Natural killer cell (primary cell): ENCODE measurements around the gene LRP5. TPM values are rescaled to one million over a fixed set of nuclear protein-coding genes. Genes with fewer than 3 reads are reported as not detected.

Source experiments
- ATAC-seq, 3 donors: fragments of 150-1000 bp in 2 of 3; fragments of 200-7000 bp in 1 of 3; cut with Tn5 transposase; 1 replicate in 1 of 3; 2 replicates in 2 of 3; pipeline ENCODE4 v1.10.0; 2021; ENCODE audit warnings: mild to moderate bottlenecking in 2 of 3, moderate library complexity in 2 of 3
- DNase-seq, 2 donors: peaks; one replicate each; pipeline versions ENCODE4 v3.0.0 to v3.0.0-alpha.2; 2013 to 2021; ENCODE audit warnings: mixed read lengths in 1 of 2
- H3K27ac ChIP-seq: one replicate; pipeline ENCODE4 v1.5.1; 2013; ENCODE audit warnings: mild to moderate bottlenecking, low read length
- H3K27me3 ChIP-seq: one replicate; pipeline ENCODE4 v1.6.1; 2013; ENCODE audit warnings: low read length; ENCODE audit not compliant: control insufficient read depth, insufficient read depth
- H3K36me3 ChIP-seq: one replicate; pipeline ENCODE4 v1.6.1; 2013; ENCODE audit warnings: low read length; ENCODE audit not compliant: control insufficient read depth, insufficient read depth
- H3K4me1 ChIP-seq: one replicate; pipeline ENCODE4 v1.6.1; 2013; ENCODE audit warnings: low read length; ENCODE audit not compliant: control insufficient read depth, insufficient read depth
- H3K4me3 ChIP-seq: one replicate; pipeline ENCODE4 v1.5.1; 2013; ENCODE audit warnings: low read length
- H3K9me3 ChIP-seq: one replicate; pipeline ENCODE4 v1.6.1; 2013; ENCODE audit warnings: low read length; ENCODE audit not compliant: control insufficient read depth, insufficient read depth
- H3K27ac Mint-ChIP-seq, 2 donors: one replicate each; pipeline ENCODE4 v1.8.0; 2022; ENCODE audit warnings: mild to moderate bottlenecking in 2 of 2, mixed read lengths in 2 of 2, moderate library complexity in 1 of 2
- H3K27me3 Mint-ChIP-seq, 2 donors: one replicate each; pipeline ENCODE4 v1.8.0; 2022; ENCODE audit warnings: low read depth in 2 of 2, mixed read lengths in 2 of 2
- H3K36me3 Mint-ChIP-seq: one replicate; pipeline ENCODE4 v1.8.0; 2022; ENCODE audit warnings: mixed read lengths
- H3K4me1 Mint-ChIP-seq, 2 donors: one replicate each; pipeline ENCODE4 v1.8.0; 2022; ENCODE audit warnings: mixed read lengths in 2 of 2
- H3K4me3 Mint-ChIP-seq: one replicate; pipeline ENCODE4 v1.8.0; 2022; ENCODE audit warnings: mild to moderate bottlenecking, moderate library complexity, mixed read lengths
- H3K9me3 Mint-ChIP-seq, 2 donors: one replicate each; pipeline ENCODE4 v1.8.0; 2022; ENCODE audit warnings: mixed read lengths in 2 of 2
- CTCF ChIP-seq: fragments of 200-600 bp; IDR thresholded peaks from one replicate; pipeline ENCODE4 v1.8.0; 2022; ENCODE audit warnings: antibody characterized with exemption
- WGBS: methylation state at CpG from one replicate; pipeline ENCODE4 v1.1.7; 2013; ENCODE audit warnings: missing lambda C conversion rate; ENCODE audit not compliant: insufficient coverage; 5-methylcytosine and 5-hydroxymethylcytosine counted together
- intact Hi-C: fragments of 100-400 bp; cut with micrococcal nuclease; formaldehyde crosslinking; loops from one replicate; pipeline ENCODE4 v1.14.2; 2022
- total RNA-seq, 4 donors: library from RNA; stranded (reverse); fragments of 120-200 nt in 1 of 4; gene quantifications; one replicate each; pipeline versions ENCODE4 v1.2.3 to v1.2.4, GENCODE V29; 2013 to 2022

Gene LRP5
- total RNA-seq, 3 donors from 2014 or later (not counting 1 experiment from before 2014, with no cell fraction given) = 0.36 to 1.3 (median 0.89) TPM

DNA sequence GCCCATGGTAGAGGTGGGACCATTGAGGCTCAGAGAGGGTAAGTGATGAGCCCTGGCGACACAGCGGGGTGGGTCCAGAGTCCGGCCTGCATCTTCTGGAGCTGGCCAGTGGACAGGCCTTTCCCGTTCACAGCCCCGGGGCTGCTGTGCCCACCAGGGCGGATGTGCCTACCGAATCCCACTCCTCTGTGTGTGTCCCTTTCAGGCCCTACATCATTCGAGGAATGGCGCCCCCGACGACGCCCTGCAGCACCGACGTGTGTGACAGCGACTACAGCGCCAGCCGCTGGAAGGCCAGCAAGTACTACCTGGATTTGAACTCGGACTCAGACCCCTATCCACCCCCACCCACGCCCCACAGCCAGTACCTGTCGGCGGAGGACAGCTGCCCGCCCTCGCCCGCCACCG lies 136.2 kb downstream of the LRP5 start:
- Histone ChIP-seq H3K36me3 (no peaks in the 10 kb centered on the region), H3K27me3 (no peaks in the 10 kb centered on the region), H3K27ac (no peak overlapping the region), H3K9me3 (no peaks in the 10 kb centered on the region), H3K4me3 (no peak overlapping the region), H3K4me1 (peaks cover 8% of the 10 kb centered on the region)
- no peaks in the 10 kb centered on the region for H3K27me3 Mint-ChIP-seq
- no peak overlapping the region for H3K4me3 Mint-ChIP-seq
- WGBS = 95% methylated on average over 25 of the region's 25 CpGs
- no peak overlapping the region for H3K27ac Mint-ChIP-seq
- ATAC-seq (no peak), DNase-seq (no peak)
- no peaks in the 10 kb centered on the region for H3K9me3 Mint-ChIP-seq
- H3K36me3 Mint-ChIP-seq = no peaks in the 10 kb centered on the region
- intact Hi-C loops = no loop called here
- no peak for TF ChIP-seq CTCF
- H3K4me1 Mint-ChIP-seq = peaks cover 4 to 7% of the 10 kb centered on the region in 2 donors

DNA sequence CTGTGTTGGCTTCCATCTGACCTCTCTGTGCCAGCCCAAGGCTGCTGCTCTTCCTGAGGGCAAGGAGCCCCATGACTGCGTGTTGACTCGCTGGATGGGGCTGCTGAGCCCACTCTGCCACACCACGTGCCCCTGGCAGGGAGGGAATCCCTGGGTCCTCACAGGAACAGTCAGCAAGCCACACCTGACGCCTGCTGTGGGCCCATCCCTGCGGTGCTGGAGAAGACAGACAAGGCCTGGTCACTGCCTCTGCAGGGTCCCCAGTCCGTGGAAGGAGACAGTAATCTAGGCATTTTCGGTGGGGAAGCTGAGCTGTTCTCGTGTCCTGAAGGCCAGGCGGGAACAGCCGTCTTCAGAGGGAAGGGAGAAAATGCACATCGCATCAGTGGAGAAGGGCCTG lies 137.6 kb downstream of the LRP5 start:
- no peak for TF ChIP-seq CTCF
- 94% methylated on average over 11 of the region's 11 CpGs for WGBS
- peaks cover 4 to 7% of the 10 kb centered on the region in 2 donors for H3K4me1 Mint-ChIP-seq
- Histone ChIP-seq H3K9me3 (no peaks in the 10 kb centered on the region), H3K36me3 (no peaks in the 10 kb centered on the region), H3K4me1 (peaks cover 8% of the 10 kb centered on the region), H3K27me3 (no peaks in the 10 kb centered on the region), H3K4me3 (no peak overlapping the region), H3K27ac (no peak overlapping the region)
- DNase-seq (no peak), ATAC-seq (no peak)
- H3K27ac Mint-ChIP-seq = no peak overlapping the region
- H3K9me3 Mint-ChIP-seq = no peaks in the 10 kb centered on the region
- H3K27me3 Mint-ChIP-seq = no peaks in the 10 kb centered on the region
- H3K36me3 Mint-ChIP-seq = no peaks in the 10 kb centered on the region
- intact Hi-C loops = no loop called here
- H3K4me3 Mint-ChIP-seq = no peak overlapping the region

- H3K27ac ChIP-seq = no peak overlapping the region
- H3K27me3 ChIP-seq = no peaks in the 10 kb centered on the region
- 93% methylated on average over 8 of the region's 8 CpGs for WGBS
- no peak for TF ChIP-seq CTCF
- H3K9me3 Mint-ChIP-seq = no peaks in the 10 kb centered on the region
- no peak overlapping the region for H3K27ac Mint-ChIP-seq
- no peak for ATAC-seq
- no peak overlapping the region for H3K4me3 Mint-ChIP-seq
- H3K4me1 Mint-ChIP-seq = peaks cover 4 to 7% of the 10 kb centered on the region in 2 donors
- no peaks in the 10 kb centered on the region for H3K36me3 Mint-ChIP-seq
- no peaks in the 10 kb centered on the region for H3K9me3 ChIP-seq
- H3K4me1 ChIP-seq = peaks cover 8% of the 10 kb centered on the region
- no peak overlapping the region for H3K4me3 ChIP-seq
- no peaks in the 10 kb centered on the region for H3K36me3 ChIP-seq
- H3K27me3 Mint-ChIP-seq = no peaks in the 10 kb centered on the region
- DNase-seq = no peak
- intact Hi-C loops = no loop called here
Observed at GRCh38 chr11:68450711-68451110, 138.3 kb downstream of the LRP5 start.

- Histone ChIP-seq H3K36me3 (no peaks in the 10 kb centered on the region), H3K27me3 (no peaks in the 10 kb centered on the region), H3K9me3 (no peaks in the 10 kb centered on the region), H3K27ac (no peak overlapping the region), H3K4me3 (no peak overlapping the region), H3K4me1 (peaks cover 4% of the 10 kb centered on the region)
- no peaks in the 10 kb centered on the region for H3K9me3 Mint-ChIP-seq
- DNase-seq (no peak), ATAC-seq (no peak)
- no peaks in the 10 kb centered on the region for H3K36me3 Mint-ChIP-seq
- H3K27ac Mint-ChIP-seq = no peak overlapping the region
- intact Hi-C loops = no loop called here
- WGBS = 87% methylated on average over 7 of the region's 8 CpGs
- H3K27me3 Mint-ChIP-seq = no peaks in the 10 kb centered on the region
- no peak for TF ChIP-seq CTCF
- peaks cover 0 to 2% of the 10 kb centered on the region in 2 donors for H3K4me1 Mint-ChIP-seq
- H3K4me3 Mint-ChIP-seq = no peak overlapping the region
Observed at GRCh38 chr11:68454767-68455166, 142.4 kb downstream of the LRP5 start.
